ENCODE measurements around the gene PNKD. TPM values are rescaled to one million over a fixed set of nuclear protein-coding genes. Genes with fewer than 3 reads are reported as not detected.

The PNKD gene
- total and polyA plus RNA-seq, 2 experiments from 2014 or later = 28.2 to 83.3 TPM

GRCh38 chr2:218265626-218266025 lies 4.7 kb upstream of the PNKD start:
- H3K27me3 Mint-ChIP-seq (ENCODE audit: insufficient read depth, low read depth, poor library complexity) = peaks cover 11% of the 10 kb centered on the region
- H3K27ac Mint-ChIP-seq = no peak overlapping the region
- DNase-seq (ENCODE audit: low spot score) = no peak
- Histone ChIP-seq H3K79me2 (replicated peaks; ENCODE audit: insufficient read depth) (peaks cover 17% of the 10 kb centered on the region), H2AFZ (no peak overlapping the region), H3K9me2 (ENCODE audit: insufficient read depth) (no peaks in the 10 kb centered on the region), H3K27ac (ENCODE audit: low read depth) (no peak overlapping the region), H3K36me3 (ENCODE audit: insufficient read depth) (no peaks in the 10 kb centered on the region), H3K4me1 (ENCODE audit: insufficient read depth) (peaks cover 21% of the 10 kb centered on the region), H3F3A (replicated peaks; ENCODE audit: low read depth) (no peaks in the 10 kb centered on the region), H3K27me3 (ENCODE audit: insufficient read depth) (no peaks in the 10 kb centered on the region), H4K20me1 (replicated peaks; ENCODE audit: insufficient read depth) (no peaks in the 10 kb centered on the region; the same call in 1 of the 2 replicates), H3K4me2 (no peak overlapping the region), H3K4me3 (no peak overlapping the region)
- TF ChIP-seq ZNF114 (CRISPR knock-in tag; IDR thresholded peaks at IDR 0.05) (no peak), ETS1 (IDR thresholded peaks at IDR 0.05) (no peak), ZNF331 (CRISPR knock-in tag; IDR thresholded peaks at IDR 0.05; ENCODE audit: low read depth) (no peak), JUNB (IDR thresholded peaks at IDR 0.05; ENCODE audit: unreplicated experiment) (no peak)
- H3K36me3 Mint-ChIP-seq (ENCODE audit: low read depth) = peaks cover 44% of the 10 kb centered on the region
- no peak for ATAC-seq
- H3K9me3 Mint-ChIP-seq = no peaks in the 10 kb centered on the region
- peaks cover 16% of the 10 kb centered on the region for H3K4me1 Mint-ChIP-seq
- H3K4me3 Mint-ChIP-seq = no peak overlapping the region

DNA sequence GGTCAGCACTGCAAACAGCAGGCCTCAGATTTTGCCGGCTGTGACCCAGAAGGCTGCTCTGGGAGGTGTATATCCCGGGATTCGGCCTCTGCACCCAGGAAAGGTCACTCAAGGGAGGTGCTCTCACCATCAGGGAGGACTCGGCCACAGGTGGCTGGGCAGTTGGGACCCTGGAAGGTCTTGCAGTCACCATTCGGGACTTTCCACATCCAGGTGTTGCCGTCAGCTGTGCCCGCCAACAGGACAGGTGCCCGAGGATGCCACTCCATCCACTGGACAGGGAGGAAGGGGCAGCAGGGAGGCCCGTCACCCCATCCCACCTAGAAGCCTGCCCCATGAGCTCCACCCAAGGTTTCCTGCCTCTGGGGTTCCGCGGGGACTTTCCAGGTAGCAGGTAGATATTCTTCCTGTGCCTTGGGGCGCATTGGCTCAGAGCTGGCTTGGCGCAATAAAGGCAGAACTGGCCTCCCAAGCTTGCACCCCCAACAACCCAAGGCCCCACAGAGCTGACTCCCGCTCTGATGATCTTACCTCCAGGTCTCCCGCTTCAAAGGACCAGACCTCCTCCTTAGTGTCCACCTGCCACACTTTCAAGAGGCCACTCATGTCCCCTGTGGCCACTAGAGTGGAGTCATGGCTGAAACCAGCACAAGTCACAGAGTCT lies 3.9 kb upstream of the PNKD start:
- Histone ChIP-seq H2AFZ (no peak overlapping the region), H3K4me3 (no peak overlapping the region), H3K9me2 (ENCODE audit: insufficient read depth) (no peaks in the 10 kb centered on the region), H3K27ac (ENCODE audit: low read depth) (no peak overlapping the region), H3K4me2 (no peak overlapping the region), H4K20me1 (replicated peaks; ENCODE audit: insufficient read depth) (no peaks in the 10 kb centered on the region; the same call in 1 of the 2 replicates), H3F3A (replicated peaks; ENCODE audit: low read depth) (no peaks in the 10 kb centered on the region), H3K79me2 (replicated peaks; ENCODE audit: insufficient read depth) (peaks cover 17% of the 10 kb centered on the region), H3K27me3 (ENCODE audit: insufficient read depth) (no peaks in the 10 kb centered on the region), H3K4me1 (ENCODE audit: insufficient read depth) (peaks cover 18% of the 10 kb centered on the region), H3K36me3 (ENCODE audit: insufficient read depth) (no peaks in the 10 kb centered on the region)
- H3K9me3 Mint-ChIP-seq = no peaks in the 10 kb centered on the region
- H3K4me1 Mint-ChIP-seq = peaks cover 15% of the 10 kb centered on the region
- no peak for TF ChIP-seq ZNF462 (CRISPR knock-in tag; IDR thresholded peaks at IDR 0.05)
- no peak for TF ChIP-seq ETS1 (IDR thresholded peaks at IDR 0.05)
- TF ChIP-seq STAT1 (IDR thresholded peaks at IDR 0.05; ENCODE audit: unreplicated experiment) = no peak
- TF ChIP-seq CREB1 (CRISPR knock-in tag; IDR thresholded peaks at IDR 0.05; ENCODE audit: low read depth) = no peak
- no peak for TF ChIP-seq ZNF114 (CRISPR knock-in tag; IDR thresholded peaks at IDR 0.05)
- TF ChIP-seq JUNB (IDR thresholded peaks at IDR 0.05; ENCODE audit: unreplicated experiment) = no peak
- TF ChIP-seq CTCF (conservative IDR thresholded peaks at IDR 0.05; ENCODE audit: low read depth in 2 of 2) = no peak
- no peak for DNase-seq (ENCODE audit: low spot score)
- ATAC-seq = no peak
- peaks cover 44% of the 10 kb centered on the region for H3K36me3 Mint-ChIP-seq (ENCODE audit: low read depth)
- no peak overlapping the region for H3K4me3 Mint-ChIP-seq
- no peak overlapping the region for H3K27ac Mint-ChIP-seq
- peaks cover 9% of the 10 kb centered on the region for H3K27me3 Mint-ChIP-seq (ENCODE audit: insufficient read depth, low read depth, poor library complexity)
